ENCODE data around the gene ZNF211. TPM values are rescaled to one million over a fixed set of nuclear protein-coding genes. Genes with fewer than 3 reads are reported as not detected.

Gene ZNF211
- total RNA-seq, 1 experiment from 2014 or later = 10.5 TPM

GRCh38 chr19:57689750-57690149 is 56.8 kb downstream of the ZNF211 start:
- Histone ChIP-seq H3K9me3 (peaks cover 28% of the 10 kb centered on the region), H3K4me1 (no peaks in the 10 kb centered on the region), H3K27me3 (replicated peaks; ENCODE audit: control insufficient read depth, insufficient read depth, low read length) (no peaks in the 10 kb centered on the region), H3K36me3 (ENCODE audit: control insufficient read depth, insufficient read depth, low read length) (peaks cover 24% of the 10 kb centered on the region), H3K4me3 (ENCODE audit: low read depth, low read length) (no peak overlapping the region)
- TF ChIP-seq, protein P1, sequence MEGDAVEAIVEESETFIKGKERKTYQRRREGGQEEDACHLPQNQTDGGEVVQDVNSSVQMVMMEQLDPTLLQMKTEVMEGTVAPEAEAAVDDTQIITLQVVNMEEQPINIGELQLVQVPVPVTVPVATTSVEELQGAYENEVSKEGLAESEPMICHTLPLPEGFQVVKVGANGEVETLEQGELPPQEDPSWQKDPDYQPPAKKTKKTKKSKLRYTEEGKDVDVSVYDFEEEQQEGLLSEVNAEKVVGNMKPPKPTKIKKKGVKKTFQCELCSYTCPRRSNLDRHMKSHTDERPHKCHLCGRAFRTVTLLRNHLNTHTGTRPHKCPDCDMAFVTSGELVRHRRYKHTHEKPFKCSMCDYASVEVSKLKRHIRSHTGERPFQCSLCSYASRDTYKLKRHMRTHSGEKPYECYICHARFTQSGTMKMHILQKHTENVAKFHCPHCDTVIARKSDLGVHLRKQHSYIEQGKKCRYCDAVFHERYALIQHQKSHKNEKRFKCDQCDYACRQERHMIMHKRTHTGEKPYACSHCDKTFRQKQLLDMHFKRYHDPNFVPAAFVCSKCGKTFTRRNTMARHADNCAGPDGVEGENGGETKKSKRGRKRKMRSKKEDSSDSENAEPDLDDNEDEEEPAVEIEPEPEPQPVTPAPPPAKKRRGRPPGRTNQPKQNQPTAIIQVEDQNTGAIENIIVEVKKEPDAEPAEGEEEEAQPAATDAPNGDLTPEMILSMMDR (IDR thresholded peaks at IDR 0.05; ENCODE audit: insufficient read depth in 1 of 2, low read depth in 1 of 2, low read length in 1 of 2, severe bottlenecking in 1 of 2, unreplicated experiment in 1 of 2) = no peak
- peaks cover 32% of the 10 kb centered on the region for H3K9me3 Mint-ChIP-seq (ENCODE audit: unreplicated experiment)
- no peak overlapping the region for H3K27ac Mint-ChIP-seq (ENCODE audit: unreplicated experiment)
- H3K36me3 Mint-ChIP-seq (ENCODE audit: insufficient read depth, unreplicated experiment) = peaks cover 78% of the 10 kb centered on the region
- intact Hi-C loops (cut with micrococcal nuclease; ENCODE audit: unreplicated experiment) = no loop called here
- DNase-seq = no peak
- ChIA-PET CTCF (no interaction called here), POLR2A (no interaction called here)
- no TSS peak for BruUV-seq (replicated peaks)
- H3K27me3 Mint-ChIP-seq (ENCODE audit: insufficient read depth, unreplicated experiment) = no peaks in the 10 kb centered on the region
- no peaks in the 10 kb centered on the region for H3K4me1 Mint-ChIP-seq (ENCODE audit: low read depth, unreplicated experiment)
- H3K4me3 Mint-ChIP-seq (ENCODE audit: unreplicated experiment) = no peak overlapping the region

Other genes starting within 250 kb of the ZNF211 start
- gene ZNF548, start 243.3 kb upstream of the ZNF211 start, total RNA-seq (2022) = 4.9 and 5.5 TPM in 2 replicates
- gene ZNF17, start 222.0 kb upstream of the ZNF211 start, total RNA-seq (2022) = 7.2 and 9.5 TPM in 2 replicates
- gene ZNF749, start 197.8 kb upstream of the ZNF211 start, total RNA-seq (2022) = 14.6 and 15.9 TPM in 2 replicates
- gene VN1R1, start 176.0 kb upstream of the ZNF211 start, total RNA-seq (2022) = 0.11 TPM in 1 of 2 replicates, not detected in the other
- 1.2 and 1.7 TPM in 2 replicates for gene ZNF772, start 155.6 kb upstream of the ZNF211 start, total RNA-seq (2022)
- gene ZNF419, start 145.4 kb upstream of the ZNF211 start, total RNA-seq (2022) = 13.6 and 16.9 TPM in 2 replicates
- 7.7 and 10.0 TPM in 2 replicates for gene ZNF773, start 133.2 kb upstream of the ZNF211 start, total RNA-seq (2022)
- 5.2 and 5.5 TPM in 2 replicates for gene ZNF549, start 105.8 kb upstream of the ZNF211 start, total RNA-seq (2022)
- gene ZNF550, start 73.3 kb upstream of the ZNF211 start, total RNA-seq (2022) = 11.2 and 11.5 TPM in 2 replicates
- gene ZNF416, start 54.3 kb upstream of the ZNF211 start, total RNA-seq (2022) = 5.5 and 6.1 TPM in 2 replicates
- not detected in 2 replicates for gene ZIK1, start 49.0 kb upstream of the ZNF211 start, total RNA-seq (2022)
- 8.6 and 8.8 TPM in 2 replicates for gene ZNF530, start 33.3 kb upstream of the ZNF211 start, total RNA-seq (2022)
- gene ZNF134, start 18.9 kb upstream of the ZNF211 start, total RNA-seq (2022) = 6.6 and 6.8 TPM in 2 replicates
- gene ZSCAN4, start 35.8 kb downstream of the ZNF211 start, total RNA-seq (2022) = not detected in 2 replicates
- 12.7 and 14.8 TPM in 2 replicates for gene ZNF551, start 48.8 kb downstream of the ZNF211 start, total RNA-seq (2022)
- gene ZNF154, start 76.0 kb downstream of the ZNF211 start, total RNA-seq (2022) = not detected in 2 replicates
- gene ZNF671, start 94.5 kb downstream of the ZNF211 start, total RNA-seq (2022) = not detected in 2 replicates
- 15.6 and 16.0 TPM in 2 replicates for gene ZNF776, start 113.6 kb downstream of the ZNF211 start, total RNA-seq (2022)
- gene ZNF586, start 136.5 kb downstream of the ZNF211 start, total RNA-seq (2022) = 6.2 and 9.1 TPM in 2 replicates
- 38.6 and 48.2 TPM in 2 replicates for gene ZNF552, start 181.7 kb downstream of the ZNF211 start, total RNA-seq (2022)
- 32.5 and 35.4 TPM in 2 replicates for gene ZNF587B, start 197.1 kb downstream of the ZNF211 start, total RNA-seq (2022)
- 70.5 and 78.0 TPM in 2 replicates for gene ZNF587, start 216.7 kb downstream of the ZNF211 start, total RNA-seq (2022)